GM19193 (cell line): ENCODE measurements around the gene CD81.

Source experiments
- POLR2A ChIP-seq: IDR thresholded peaks from 4 replicates; pipeline ENCODE4 v1.6.1; 2011; ENCODE audit not compliant: insufficient read depth, insufficient read length; ENCODE audit errors: extremely low read depth

The CD81 gene

GRCh38 chr11:2368178-2368850 lies 8.8 kb upstream of the CD81 start:
- TF ChIP-seq POLR2A = no peak

- TF ChIP-seq POLR2A = no peak
Measured at GRCh38 chr11:2368851-2369180, 8.3 kb upstream of the CD81 start.

GRCh38 chr11:2369320-2369719 lies 7.8 kb upstream of the CD81 start:
- no peak for TF ChIP-seq POLR2A

- no peak for TF ChIP-seq POLR2A
Measured at GRCh38 chr11:2369896-2370295, 7.2 kb upstream of the CD81 start.

GRCh38 chr11:2374456-2375201 lies 2.5 kb upstream of the CD81 start:
- TF ChIP-seq POLR2A = no peak

GRCh38 chr11:2375341-2375853 lies 1.7 kb upstream of the CD81 start:
- TF ChIP-seq POLR2A = no peak

- no peak for TF ChIP-seq POLR2A
Measured at GRCh38 chr11:2375964-2376551, 1.1 kb upstream of the CD81 start.

- no peak for TF ChIP-seq POLR2A
Measured at GRCh38 chr11:2377511-2378443, 667 bp downstream of the CD81 start.

GRCh38 chr11:2378527-2379210 lies 1.6 kb downstream of the CD81 start:
- no peak for TF ChIP-seq POLR2A

- TF ChIP-seq POLR2A = no peak
Measured at GRCh38 chr11:2379466-2380174, 2.5 kb downstream of the CD81 start.

GRCh38 chr11:2380396-2380795 lies 3.3 kb downstream of the CD81 start:
- TF ChIP-seq POLR2A = no peak

- no peak for TF ChIP-seq POLR2A
Measured at GRCh38 chr11:2380807-2381350, 3.8 kb downstream of the CD81 start.

- no peak for TF ChIP-seq POLR2A
Measured at GRCh38 chr11:2381494-2382128, 4.5 kb downstream of the CD81 start.
